ENCODE data around the gene LRRC49.
"Not testable (repeated sequence)": the region's sequence is repeated elsewhere in the genome, so short reads cannot be mapped to it uniquely, and the experiment has no call there.

Gene LRRC49

GRCh38 chr15:70976851-70977250 lies 84.2 kb downstream of the LRRC49 start:
- peak; percentile 79 for DNase-seq (ENCODE audit: low read depth)

- no peak for DNase-seq (ENCODE audit: low read depth)
Observed at GRCh38 chr15:70995383-70995970, 102.9 kb downstream of the LRRC49 start.

- no peak for DNase-seq (ENCODE audit: low read depth)
Observed at GRCh38 chr15:70998319-70998718, 105.7 kb downstream of the LRRC49 start.

- DNase-seq (ENCODE audit: low read depth), result no peak
Observed at GRCh38 chr15:71002316-71002715, 109.7 kb downstream of the LRRC49 start.

GRCh38 chr15:71003319-71003718 lies 110.7 kb downstream of the LRRC49 start:
- DNase-seq (ENCODE audit: low read depth), result no peak

GRCh38 chr15:71004506-71004905 lies 111.9 kb downstream of the LRRC49 start:
- DNase-seq (ENCODE audit: low read depth), result not testable (repeated sequence)

- no peak for DNase-seq (ENCODE audit: low read depth)
Observed at GRCh38 chr15:71005895-71006294, 113.3 kb downstream of the LRRC49 start.

- no peak for DNase-seq (ENCODE audit: low read depth)
Observed at GRCh38 chr15:71008250-71008870, 115.7 kb downstream of the LRRC49 start.

GRCh38 chr15:71010472-71010871 lies 117.8 kb downstream of the LRRC49 start:
- DNase-seq (ENCODE audit: low read depth), result no peak

- no peak for DNase-seq (ENCODE audit: low read depth)
Observed at GRCh38 chr15:71010997-71011396, 118.4 kb downstream of the LRRC49 start.

- peak; percentile 31 for DNase-seq (ENCODE audit: low read depth)
Observed at GRCh38 chr15:71011503-71012155, 119.0 kb downstream of the LRRC49 start.

- no peak for DNase-seq (ENCODE audit: low read depth)
Observed at GRCh38 chr15:71013446-71013845, 120.8 kb downstream of the LRRC49 start.

GRCh38 chr15:71015342-71015741 lies 122.7 kb downstream of the LRRC49 start:
- no peak for DNase-seq (ENCODE audit: low read depth)

- DNase-seq (ENCODE audit: low read depth), result not testable (repeated sequence)
Observed at GRCh38 chr15:71031232-71031631, 138.6 kb downstream of the LRRC49 start.

GRCh38 chr15:71035478-71035877 lies 142.9 kb downstream of the LRRC49 start:
- DNase-seq (ENCODE audit: low read depth), result not testable (repeated sequence)

GRCh38 chr15:71042356-71042922 lies 149.8 kb downstream of the LRRC49 start:
- DNase-seq (ENCODE audit: low read depth), result no peak

GRCh38 chr15:71043373-71043772 lies 150.7 kb downstream of the LRRC49 start:
- DNase-seq (ENCODE audit: low read depth), result no peak

GRCh38 chr15:71044006-71044405 lies 151.4 kb downstream of the LRRC49 start:
- DNase-seq (ENCODE audit: low read depth), result peak; percentile 76

- not testable (repeated sequence) for DNase-seq (ENCODE audit: low read depth)
Observed at GRCh38 chr15:71046146-71046545, 153.5 kb downstream of the LRRC49 start.

- peak; percentile 90 for DNase-seq (ENCODE audit: low read depth)
Observed at GRCh38 chr15:71048913-71049675, 156.5 kb downstream of the LRRC49 start.

GRCh38 chr15:71049706-71050422 lies 157.2 kb downstream of the LRRC49 start:
- no peak for DNase-seq (ENCODE audit: low read depth)

- DNase-seq (ENCODE audit: low read depth), result no peak
Observed at GRCh38 chr15:71050461-71050860, 157.8 kb downstream of the LRRC49 start.

Data from HS-5 (cell line).